IMR-90 (cell line): Measurements from ENCODE around the gene NFATC1. TPM values are rescaled to one million over a fixed set of nuclear protein-coding genes. Genes with fewer than 3 reads are reported as not detected.

Experiments
- ATAC-seq: fragments of 200-7000 bp; cut with Tn5 transposase; 2 replicates; pipeline ENCODE4 v1.9.1; 2020; ENCODE audit warnings: low read depth, mild to moderate bottlenecking, moderate library complexity
- BruUV-seq: library from RNA; stranded (reverse); fragments of 400-500 nt; replicated peaks from 2 replicates; lab custom pipeline; 2021; lab: Mats Ljungman, UMichigan
- CTCF ChIA-PET: fragments of 300-600 bp; formaldehyde crosslinking; extraction: SDS; loops from one replicate; lab custom pipeline; 2021; ENCODE audit warnings: antibody characterized with exemption; lab: Yijun Ruan, JAX
- POLR2A ChIA-PET: fragments of 300-600 bp; sonication (Branson Sonifier 250); formaldehyde crosslinking; loops from one replicate; lab custom pipeline; 2022; ENCODE audit warnings: antibody characterized with exemption; ENCODE audit not compliant: unreplicated experiment; lab: Charles Lee
- DNase-seq: peaks from one replicate; pipeline ENCODE4 v3.0.0; 2013
- H2AFZ ChIP-seq: replicated peaks from 2 replicates; pipeline ENCODE3; 2013; ENCODE audit warnings: low read length, mild to moderate bottlenecking; ENCODE audit not compliant: poor library complexity
- H2AK5ac ChIP-seq: 2 replicates; pipeline ENCODE4 v1.6.1; 2013; ENCODE audit warnings: low read depth, low read length, inconsistent platforms
- H2AK9ac ChIP-seq: replicated peaks from 2 replicates; pipeline ENCODE3; 2013; ENCODE audit warnings: mild to moderate bottlenecking, low read depth, low read length, moderate library complexity; ENCODE audit not compliant: poor library complexity
- H2BK120ac ChIP-seq: 2 replicates; pipeline ENCODE4 v1.6.1; 2013; ENCODE audit warnings: low read depth, low read length, inconsistent platforms
- H2BK15ac ChIP-seq: 3 replicates; pipeline ENCODE4 v1.6.1; 2013; ENCODE audit warnings: low read depth, low read length, inconsistent platforms
- H2BK20ac ChIP-seq: 2 replicates; pipeline ENCODE4 v1.6.1; 2013; ENCODE audit warnings: low read depth, mild to moderate bottlenecking, inconsistent platforms, low read length, moderate library complexity
- H2BK5ac ChIP-seq: 2 replicates; pipeline ENCODE4 v1.6.1; 2013; ENCODE audit warnings: mild to moderate bottlenecking, low read depth, low read length, inconsistent platforms; ENCODE audit not compliant: poor library complexity, severe bottlenecking
- H3K14ac ChIP-seq: replicated peaks from 2 replicates; pipeline ENCODE4 v1.6.1; 2013; ENCODE audit warnings: low read depth, low read length, inconsistent platforms
- H3K18ac ChIP-seq: 2 replicates; pipeline ENCODE4 v1.6.1; 2013; ENCODE audit warnings: low read depth, low read length, control low read depth
- H3K23ac ChIP-seq: 2 replicates; pipeline ENCODE4 v1.6.1; 2013; ENCODE audit warnings: low read depth, low read length, inconsistent platforms
- H3K27ac ChIP-seq: 2 replicates; pipeline ENCODE4 v1.5.1; 2013; ENCODE audit warnings: mild to moderate bottlenecking, control low read depth, low read length; ENCODE audit not compliant: insufficient read depth
- H3K27me3 ChIP-seq: 2 replicates; pipeline ENCODE4 v1.6.1; 2013; ENCODE audit warnings: low read length; ENCODE audit not compliant: control insufficient read depth, insufficient read depth
- H3K36me3 ChIP-seq: 2 replicates; pipeline ENCODE4 v1.6.1; 2013; ENCODE audit warnings: low read length, mixed read lengths; ENCODE audit not compliant: control insufficient read depth, insufficient read depth
- H3K4ac ChIP-seq: 2 replicates; pipeline ENCODE4 v1.6.1; 2013; ENCODE audit warnings: low read depth, low read length, inconsistent platforms
- H3K4me1 ChIP-seq: 2 replicates; pipeline ENCODE4 v1.6.1; 2013; ENCODE audit warnings: low read length, mixed read lengths; ENCODE audit not compliant: control insufficient read depth, insufficient read depth
- H3K4me2 ChIP-seq: 2 replicates; pipeline ENCODE4 v1.6.1; 2013; ENCODE audit warnings: low read depth, mild to moderate bottlenecking, control low read depth, low read length, moderate library complexity
- H3K4me3 ChIP-seq: 2 replicates; pipeline ENCODE4 v1.5.1; 2013; ENCODE audit warnings: low read depth, mild to moderate bottlenecking, control low read depth, low read length, moderate library complexity; ENCODE audit not compliant: insufficient read depth
- H3K56ac ChIP-seq: 2 replicates; pipeline ENCODE4 v1.6.1; 2013; ENCODE audit warnings: low read length, inconsistent platforms; ENCODE audit not compliant: insufficient read depth; ENCODE audit errors: extremely low read depth
- H3K79me1 ChIP-seq, 2 experiments: 2 replicates each; pipeline ENCODE4 v1.6.1; 2013; ENCODE audit warnings: low read length in 2 of 2, inconsistent platforms in 1 of 2, low read depth in 1 of 2
- H3K9ac ChIP-seq: 2 replicates; pipeline ENCODE4 v1.6.1; 2013; ENCODE audit warnings: low read depth, low read length, control low read depth
- H3K9me1 ChIP-seq: 2 replicates; pipeline ENCODE4 v1.6.1; 2013; ENCODE audit warnings: low read length, inconsistent platforms; ENCODE audit not compliant: insufficient read depth
- H3K9me3 ChIP-seq: 2 replicates; pipeline ENCODE4 v1.6.1; 2013; ENCODE audit warnings: low read length; ENCODE audit not compliant: control insufficient read depth, insufficient read depth
- H4K20me1 ChIP-seq: 2 replicates; pipeline ENCODE4 v1.6.1; 2013; ENCODE audit warnings: low read length, inconsistent platforms; ENCODE audit not compliant: insufficient read depth
- H4K5ac ChIP-seq: 2 replicates; pipeline ENCODE4 v1.6.1; 2013; ENCODE audit warnings: mild to moderate bottlenecking, low read depth, low read length, control low read depth
- H4K8ac ChIP-seq, 2 experiments: 2 replicates each; pipeline ENCODE4 v1.6.1; 2013; ENCODE audit warnings: low read depth in 2 of 2, low read length in 2 of 2, control low read depth in 1 of 2, inconsistent platforms in 1 of 2
- H4K91ac ChIP-seq: 2 replicates; pipeline ENCODE4 v1.6.1; 2013; ENCODE audit warnings: low read depth, low read length, inconsistent platforms; ENCODE audit not compliant: insufficient read depth
- BHLHE40 ChIP-seq: fragments of 150-350 bp; IDR thresholded peaks from 2 replicates; pipeline ENCODE4 v1.6.1; 2016; ENCODE audit warnings: mild to moderate bottlenecking, low read depth, low read length
- CEBPB ChIP-seq: IDR thresholded peaks from 2 replicates; pipeline ENCODE4 v1.6.1; 2012; ENCODE audit warnings: low read depth, low read length, improper control_type of control experiment
- CTCF ChIP-seq: conservative IDR thresholded peaks from 2 replicates; pipeline ENCODE4 v1.5.1; 2012; ENCODE audit warnings: mild to moderate bottlenecking, low read depth, low read length, improper control_type of control experiment
- FOS ChIP-seq: fragments of 150-350 bp; IDR thresholded peaks from 2 replicates; pipeline ENCODE4 v1.6.1; 2016; ENCODE audit warnings: low read depth, low read length
- MAFK ChIP-seq: IDR thresholded peaks from 2 replicates; pipeline ENCODE4 v1.6.1; 2012; ENCODE audit warnings: low read depth, low read length, improper control_type of control experiment
- MAZ ChIP-seq: IDR thresholded peaks from 2 replicates; pipeline ENCODE4 v1.6.1; 2012; ENCODE audit warnings: low read depth, mild to moderate bottlenecking, low read length, improper control_type of control experiment, moderate library complexity, borderline replicate concordance
- MXI1 ChIP-seq: IDR thresholded peaks from 2 replicates; pipeline ENCODE4 v1.6.1; 2012; ENCODE audit warnings: low read depth, mild to moderate bottlenecking, low read length, moderate library complexity, borderline replicate concordance
- POLR2A ChIP-seq: IDR thresholded peaks from 2 replicates; pipeline ENCODE4 v1.6.1; 2012; ENCODE audit warnings: mild to moderate bottlenecking, low read depth, low read length
- RAD21 ChIP-seq: IDR thresholded peaks from 2 replicates; pipeline ENCODE4 v1.6.1; 2012; ENCODE audit warnings: low read length, improper control_type of control experiment
- RFX5 ChIP-seq: IDR thresholded peaks from 2 replicates; pipeline ENCODE4 v1.8.0; 2012; ENCODE audit warnings: low read depth, mild to moderate bottlenecking, low read length, moderate library complexity
- SMC3 ChIP-seq: fragments of 150-350 bp; IDR thresholded peaks from 2 replicates; pipeline ENCODE4 v1.6.1; 2016; ENCODE audit warnings: low read depth, mild to moderate bottlenecking, antibody characterized with exemption, low read length, moderate library complexity
- WGBS, 2 experiments: methylation state at CpG; one replicate each; pipeline versions ENCODE4 v1.1.5 to v1.1.7; 2013; ENCODE audit warnings: missing lambda C conversion rate in 2 of 2; ENCODE audit not compliant: insufficient read length in 1 of 2; ENCODE audit errors: extremely low coverage in 2 of 2; 5-methylcytosine and 5-hydroxymethylcytosine counted together
- dilution Hi-C: fragments of 300-500 bp; cut with HindIII; formaldehyde crosslinking; loops from one replicate; pipeline ENCODE4 v1.14.3; 2018; ENCODE audit warnings: low sequenced_read_pairs; ENCODE audit not compliant: unreplicated experiment
- in situ Hi-C: fragments of 300-500 bp; cut with MboI; formaldehyde crosslinking; loops from 3 replicates; pipeline ENCODE4 v1.14.3; 2019; ENCODE audit warnings: low sequenced_read_pairs, inconsistent platforms, mixed read lengths
- intact Hi-C: fragments of 100-400 bp; cut with micrococcal nuclease; formaldehyde crosslinking; loops from 2 replicates; pipeline ENCODE4 v1.10.0; 2022
- polyA plus RNA-seq, 3 experiments: library from polyadenylated mRNA; depleted of rRNA; stranded (reverse); fragments of >200 nt; gene quantifications; 2 replicates each; pipeline ENCODE4 v1.2.3, GENCODE V29; 2012; ENCODE audit warnings: low replicate concordance in 1 of 3
- total RNA-seq: library from RNA; depleted of rRNA; stranded (reverse); fragments of >200 nt; gene quantifications from 2 replicates; pipeline ENCODE4 v1.2.3, GENCODE V29; 2012
- TF ChIP-seq, protein P1 (sequence below): fragments of 150-350 bp; IDR thresholded peaks from 2 replicates; pipeline ENCODE4 v1.6.1; 2016; ENCODE audit warnings: low read depth, mild to moderate bottlenecking, low read length, moderate library complexity, borderline replicate concordance
- TF ChIP-seq, protein P2 (sequence below): fragments of 150-350 bp; IDR thresholded peaks from 2 replicates; pipeline ENCODE4 v1.6.1; 2017; ENCODE audit warnings: mild to moderate bottlenecking, antibody characterized with exemption, low read length, low read depth

Gene NFATC1
- total and polyA plus RNA-seq, 2 of the 4 experiments (the other 2 are of a cell fraction): 0.36 to 1.8 TPM

DNA sequence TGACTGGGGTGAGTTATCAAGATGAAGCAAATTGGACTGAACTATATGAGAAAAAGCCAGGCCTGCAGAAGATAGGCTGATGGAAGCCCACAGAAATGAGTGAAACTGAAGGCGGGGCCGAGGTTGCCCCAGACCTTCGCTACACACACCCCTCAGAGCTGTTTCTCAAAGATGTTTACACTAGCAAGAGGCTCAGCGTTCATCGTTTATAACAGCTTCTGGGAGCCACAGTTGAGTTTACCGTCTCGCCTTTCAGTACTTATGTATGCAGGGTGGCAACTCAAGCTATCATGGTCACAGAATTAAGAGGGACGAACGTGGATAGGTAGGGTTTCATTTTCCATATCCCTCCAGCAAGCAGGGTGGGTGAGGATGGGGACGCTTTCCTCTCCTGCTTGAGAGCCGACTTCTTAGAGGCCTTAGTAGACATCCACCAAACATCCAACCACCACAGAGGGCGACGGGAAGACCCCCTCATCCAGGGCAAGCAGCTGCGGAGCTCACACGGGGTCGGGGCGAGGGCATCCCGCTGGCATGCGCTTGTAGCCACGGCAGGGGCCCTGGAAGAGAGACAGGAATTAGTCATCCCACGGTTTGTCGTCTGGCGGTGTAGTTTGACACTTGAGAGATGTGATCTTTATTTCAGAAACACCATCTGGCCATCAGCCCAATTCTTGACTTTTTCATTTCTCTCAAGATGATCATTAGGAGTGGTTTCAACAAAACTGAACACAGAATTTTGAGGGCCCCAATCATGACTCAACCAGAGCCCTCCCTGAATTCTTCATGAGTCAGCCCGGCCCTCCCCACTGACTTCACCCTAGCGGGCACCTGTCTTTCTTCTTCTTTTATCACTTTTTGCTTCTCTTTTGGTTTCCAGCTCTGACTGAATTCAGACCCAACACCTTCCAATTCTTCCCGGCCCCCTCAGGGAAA, 174.8 kb downstream of the NFATC1 start:
- Histone ChIP-seq H3K36me3 (no peaks in the 10 kb centered on the region), H3K9ac (peak overlapping the region; percentile 13), H3K4me2 (peak overlapping the region; percentile 67), H2BK120ac (peak overlapping the region; percentile 28; the same call in 1 of the 2 replicates), H3K9me1 (peaks cover 9% of the 10 kb centered on the region), H3K14ac (peak overlapping the region; percentile 15), H3K4me1 (peaks cover 23% of the 10 kb centered on the region), H3K4me3 (peak overlapping the region; percentile 11; the same call in 1 of the 2 replicates), H3K56ac (peak overlapping the region; percentile 14; the same call in 1 of the 2 replicates), H2AK5ac (peak overlapping the region; percentile 63; the same call in 1 of the 2 replicates), H3K27me3 (no peaks in the 10 kb centered on the region), H2BK5ac (peak overlapping the region; percentile 61), H2AFZ (peak overlapping the region; percentile 83), H4K20me1 (no peaks in the 10 kb centered on the region), H4K91ac (peak overlapping the region; percentile 45; the same call in 1 of the 2 replicates), H4K8ac (peak overlapping the region; percentile 66 to 76), H2BK20ac (peak overlapping the region; percentile 41; the same call in 1 of the 2 replicates), H2BK15ac (peak overlapping the region; percentile 86; the same call in 2 of the 3 replicates), H3K18ac (peak overlapping the region; percentile 50), H3K79me1 (no peaks in the 10 kb centered on the region), H3K23ac (peak overlapping the region; percentile 62; the same call in 1 of the 2 replicates), H3K9me3 (peaks cover 7% of the 10 kb centered on the region), H4K5ac (peak overlapping the region; percentile 23; the same call in 1 of the 2 replicates), H3K27ac (peak overlapping the region; percentile 74), H2AK9ac (peak overlapping the region; percentile 42), H3K4ac (peak overlapping the region; percentile 59)
- ChIA-PET POLR2A (no interaction called here), CTCF (no interaction called here)
- ATAC-seq: peak; percentile 71
- no peak for TF ChIP-seq BHLHE40
- peak; percentile 84 for TF ChIP-seq FOS
- no peak for TF ChIP-seq CTCF
- TF ChIP-seq, protein P1, sequence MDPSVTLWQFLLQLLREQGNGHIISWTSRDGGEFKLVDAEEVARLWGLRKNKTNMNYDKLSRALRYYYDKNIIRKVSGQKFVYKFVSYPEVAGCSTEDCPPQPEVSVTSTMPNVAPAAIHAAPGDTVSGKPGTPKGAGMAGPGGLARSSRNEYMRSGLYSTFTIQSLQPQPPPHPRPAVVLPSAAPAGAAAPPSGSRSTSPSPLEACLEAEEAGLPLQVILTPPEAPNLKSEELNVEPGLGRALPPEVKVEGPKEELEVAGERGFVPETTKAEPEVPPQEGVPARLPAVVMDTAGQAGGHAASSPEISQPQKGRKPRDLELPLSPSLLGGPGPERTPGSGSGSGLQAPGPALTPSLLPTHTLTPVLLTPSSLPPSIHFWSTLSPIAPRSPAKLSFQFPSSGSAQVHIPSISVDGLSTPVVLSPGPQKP: no peak
- TF ChIP-seq CEBPB: peak; percentile 57
- TF ChIP-seq, protein P2, sequence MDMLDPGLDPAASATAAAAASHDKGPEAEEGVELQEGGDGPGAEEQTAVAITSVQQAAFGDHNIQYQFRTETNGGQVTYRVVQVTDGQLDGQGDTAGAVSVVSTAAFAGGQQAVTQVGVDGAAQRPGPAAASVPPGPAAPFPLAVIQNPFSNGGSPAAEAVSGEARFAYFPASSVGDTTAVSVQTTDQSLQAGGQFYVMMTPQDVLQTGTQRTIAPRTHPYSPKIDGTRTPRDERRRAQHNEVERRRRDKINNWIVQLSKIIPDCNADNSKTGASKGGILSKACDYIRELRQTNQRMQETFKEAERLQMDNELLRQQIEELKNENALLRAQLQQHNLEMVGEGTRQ: no peak
- no peak for TF ChIP-seq MXI1
- peak; percentile 33; the same call in 1 of the 2 replicates for TF ChIP-seq MAFK
- TF ChIP-seq RAD21: no peak
- TF ChIP-seq RFX5: no peak
- peak; percentile 54; the same call in 1 of the 2 replicates for TF ChIP-seq MAZ
- no peak for TF ChIP-seq SMC3
- peak; percentile 42 for TF ChIP-seq POLR2A
- intact Hi-C loops (no loop called here), dilution Hi-C loops (no loop called here), in situ Hi-C loops (no loop called here)
- peak; percentile 87 for DNase-seq
- WGBS, 2 experiments: no CpG with 5 or more reads among the region's 26 CpGs
- BruUV-seq: no TSS peak
